ENCODE measurements around the gene ATF6. TPM values are rescaled to one million over a fixed set of nuclear protein-coding genes. Genes with fewer than 3 reads are reported as not detected.

The ATF6 gene
- total RNA-seq, 1 experiment from 2014 or later = 56.3 TPM

GRCh38 chr1:161929137-161929536 lies 163.0 kb downstream of the ATF6 start:
- no peak overlapping the region for H3K4me3 Mint-ChIP-seq (ENCODE audit: unreplicated experiment)
- H3K27me3 Mint-ChIP-seq (ENCODE audit: insufficient read depth, unreplicated experiment) = no peaks in the 10 kb centered on the region
- intact Hi-C loops (cut with micrococcal nuclease) = no loop called here
- H3K27ac Mint-ChIP-seq (ENCODE audit: low read depth, unreplicated experiment) = no peak overlapping the region
- TF ChIP-seq, protein P1, sequence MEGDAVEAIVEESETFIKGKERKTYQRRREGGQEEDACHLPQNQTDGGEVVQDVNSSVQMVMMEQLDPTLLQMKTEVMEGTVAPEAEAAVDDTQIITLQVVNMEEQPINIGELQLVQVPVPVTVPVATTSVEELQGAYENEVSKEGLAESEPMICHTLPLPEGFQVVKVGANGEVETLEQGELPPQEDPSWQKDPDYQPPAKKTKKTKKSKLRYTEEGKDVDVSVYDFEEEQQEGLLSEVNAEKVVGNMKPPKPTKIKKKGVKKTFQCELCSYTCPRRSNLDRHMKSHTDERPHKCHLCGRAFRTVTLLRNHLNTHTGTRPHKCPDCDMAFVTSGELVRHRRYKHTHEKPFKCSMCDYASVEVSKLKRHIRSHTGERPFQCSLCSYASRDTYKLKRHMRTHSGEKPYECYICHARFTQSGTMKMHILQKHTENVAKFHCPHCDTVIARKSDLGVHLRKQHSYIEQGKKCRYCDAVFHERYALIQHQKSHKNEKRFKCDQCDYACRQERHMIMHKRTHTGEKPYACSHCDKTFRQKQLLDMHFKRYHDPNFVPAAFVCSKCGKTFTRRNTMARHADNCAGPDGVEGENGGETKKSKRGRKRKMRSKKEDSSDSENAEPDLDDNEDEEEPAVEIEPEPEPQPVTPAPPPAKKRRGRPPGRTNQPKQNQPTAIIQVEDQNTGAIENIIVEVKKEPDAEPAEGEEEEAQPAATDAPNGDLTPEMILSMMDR (IDR thresholded peaks at IDR 0.05; ENCODE audit: unreplicated experiment) = no peak
- peaks cover 11% of the 10 kb centered on the region for H3K4me1 Mint-ChIP-seq (ENCODE audit: insufficient read depth, unreplicated experiment)
- H3K36me3 Mint-ChIP-seq (ENCODE audit: insufficient read depth, unreplicated experiment) = no peaks in the 10 kb centered on the region
- no peaks in the 10 kb centered on the region for H3K9me3 Mint-ChIP-seq (ENCODE audit: unreplicated experiment)
- ChIA-PET CTCF (interaction anchor here (0.6 to 1.2 kb wide), 3 partner anchors 27 to 109 kb away, joined by 3 to 4 read pairs (median 3); no protein-coding TSS in a partner anchor), POLR2A (interaction anchor here (1.4 kb wide), 1 partner anchor 29 kb away, joined by 4 read pairs; no protein-coding TSS in a partner anchor)
- no peak for DNase-seq (ENCODE audit: unreplicated experiment)
- BruUV-seq (replicated peaks) = no TSS peak

GRCh38 chr1:161930064-161930463 lies 163.9 kb downstream of the ATF6 start:
- Mint-ChIP-seq H3K4me1 (ENCODE audit: insufficient read depth, unreplicated experiment) (peaks cover 11% of the 10 kb centered on the region), H3K9me3 (ENCODE audit: unreplicated experiment) (no peaks in the 10 kb centered on the region), H3K4me3 (ENCODE audit: unreplicated experiment) (no peak overlapping the region), H3K36me3 (ENCODE audit: insufficient read depth, unreplicated experiment) (no peaks in the 10 kb centered on the region), H3K27me3 (ENCODE audit: insufficient read depth, unreplicated experiment) (no peaks in the 10 kb centered on the region), H3K27ac (ENCODE audit: low read depth, unreplicated experiment) (no peak overlapping the region)
- TF ChIP-seq, protein P1 (IDR thresholded peaks at IDR 0.05; ENCODE audit: unreplicated experiment) = no peak
- CTCF ChIA-PET = interaction anchor here (0.5 to 1.2 kb wide), 8 partner anchors 14 to 1879 kb away, joined by 3 to 4 read pairs (median 3); partner anchors contain the start of gene TSTD1
- POLR2A ChIA-PET = interaction anchor here (0.6 to 0.8 kb wide), 3 partner anchors 11 to 422 kb away, joined by 3 read pairs; no protein-coding TSS in a partner anchor
- BruUV-seq (replicated peaks) = no TSS peak
- intact Hi-C loops (cut with micrococcal nuclease) = no loop called here
- DNase-seq (ENCODE audit: unreplicated experiment) = no peak

- Mint-ChIP-seq H3K27ac (ENCODE audit: low read depth, unreplicated experiment) (no peak overlapping the region), H3K36me3 (ENCODE audit: insufficient read depth, unreplicated experiment) (no peaks in the 10 kb centered on the region), H3K9me3 (ENCODE audit: unreplicated experiment) (no peaks in the 10 kb centered on the region), H3K4me1 (ENCODE audit: insufficient read depth, unreplicated experiment) (peaks cover 11% of the 10 kb centered on the region), H3K4me3 (ENCODE audit: unreplicated experiment) (no peak overlapping the region), H3K27me3 (ENCODE audit: insufficient read depth, unreplicated experiment) (no peaks in the 10 kb centered on the region)
- TF ChIP-seq, protein P1 (IDR thresholded peaks at IDR 0.05; ENCODE audit: unreplicated experiment) = no peak
- intact Hi-C loops (cut with micrococcal nuclease) = no loop called here
- no TSS peak for BruUV-seq (replicated peaks)
- ChIA-PET CTCF (interaction anchor here (0.7 to 1.7 kb wide), 4 partner anchors 9 to 193 kb away, joined by 4 to 5 read pairs (median 5); no protein-coding TSS in a partner anchor), POLR2A (no interaction called here)
- DNase-seq (ENCODE audit: unreplicated experiment) = no peak
Observed at GRCh38 chr1:161932668-161933067, 166.5 kb downstream of the ATF6 start.

GRCh38 chr1:161933592-161934588 lies 167.8 kb downstream of the ATF6 start:
- H3K9me3 Mint-ChIP-seq (ENCODE audit: unreplicated experiment) = no peaks in the 10 kb centered on the region
- no peak overlapping the region for H3K4me3 Mint-ChIP-seq (ENCODE audit: unreplicated experiment)
- no TSS peak for BruUV-seq (replicated peaks)
- POLR2A ChIA-PET = interaction anchor here (0.6 to 1.1 kb wide), 3 partner anchors 11 to 174 kb away, joined by 3 to 5 read pairs (median 3); no protein-coding TSS in a partner anchor
- H3K36me3 Mint-ChIP-seq (ENCODE audit: insufficient read depth, unreplicated experiment) = no peaks in the 10 kb centered on the region
- intact Hi-C loops (cut with micrococcal nuclease) = no loop called here
- H3K4me1 Mint-ChIP-seq (ENCODE audit: insufficient read depth, unreplicated experiment) = peaks cover 11% of the 10 kb centered on the region
- CTCF ChIA-PET = interaction anchor here (0.7 to 1.7 kb wide), 4 partner anchors 19 to 49 kb away, joined by 3 to 5 read pairs (median 4); no protein-coding TSS in a partner anchor
- no peak overlapping the region for H3K27ac Mint-ChIP-seq (ENCODE audit: low read depth, unreplicated experiment)
- no peaks in the 10 kb centered on the region for H3K27me3 Mint-ChIP-seq (ENCODE audit: insufficient read depth, unreplicated experiment)
- TF ChIP-seq, protein P1 (IDR thresholded peaks at IDR 0.05; ENCODE audit: unreplicated experiment) = no peak
- DNase-seq (ENCODE audit: unreplicated experiment) = no peak
